Large intestine (tissue), 3 donors: Measurements from ENCODE around the gene C1orf198. TPM values are rescaled to one million over a fixed set of nuclear protein-coding genes. Genes with fewer than 3 reads are reported as not detected.

Experiments used
- DNase-seq, 2 donors: peaks; one replicate each; pipeline versions ENCODE4 v3.0.0 to v3.0.0-alpha.2; 2013
- H3K27ac ChIP-seq: one replicate; pipeline ENCODE4 v1.5.1; 2013; ENCODE audit warnings: low read length
- H3K27me3 ChIP-seq: 2 replicates; pipeline ENCODE4 v1.6.1; 2013; ENCODE audit warnings: low read length; ENCODE audit not compliant: control insufficient read depth, insufficient read depth
- H3K36me3 ChIP-seq: 2 replicates; pipeline ENCODE4 v1.6.1; 2013; ENCODE audit warnings: low read length; ENCODE audit not compliant: control insufficient read depth, insufficient read depth
- H3K4me1 ChIP-seq: one replicate; pipeline ENCODE4 v1.6.1; 2013; ENCODE audit warnings: low read length; ENCODE audit not compliant: control insufficient read depth, insufficient read depth
- H3K4me3 ChIP-seq: one replicate; pipeline ENCODE4 v1.5.1; 2013; ENCODE audit warnings: low read length
- H3K9me3 ChIP-seq: one replicate; pipeline ENCODE4 v1.6.1; 2013; ENCODE audit warnings: mild to moderate bottlenecking, low read depth, low read length, moderate library complexity; ENCODE audit not compliant: control insufficient read depth
- WGBS: methylation state at CpG from one replicate; pipeline ENCODE4 v1.1.5; 2013; ENCODE audit warnings: low lambda C conversion rate; ENCODE audit not compliant: insufficient coverage; 5-methylcytosine and 5-hydroxymethylcytosine counted together
- polyA plus RNA-seq: library from polyadenylated mRNA; unstranded; fragments of 120-200 nt; gene quantifications from one replicate; pipeline ENCODE4 v1.2.1, GENCODE V29; 2013

The C1orf198 gene
- polyA plus RNA-seq, 1 donor, result 36.5 TPM

GRCh38 chr1:230836793-230837192 lies 31.5 kb downstream of the C1orf198 start:
- no peak for DNase-seq
- Histone ChIP-seq H3K9me3 (no peaks in the 10 kb centered on the region), H3K4me1 (no peaks in the 10 kb centered on the region), H3K4me3 (no peak overlapping the region), H3K27me3 (no peaks in the 10 kb centered on the region), H3K36me3 (peaks cover 33% of the 10 kb centered on the region), H3K27ac (no peak overlapping the region)
- 100% methylated on average over 1 of the region's 5 CpGs for WGBS

DNA sequence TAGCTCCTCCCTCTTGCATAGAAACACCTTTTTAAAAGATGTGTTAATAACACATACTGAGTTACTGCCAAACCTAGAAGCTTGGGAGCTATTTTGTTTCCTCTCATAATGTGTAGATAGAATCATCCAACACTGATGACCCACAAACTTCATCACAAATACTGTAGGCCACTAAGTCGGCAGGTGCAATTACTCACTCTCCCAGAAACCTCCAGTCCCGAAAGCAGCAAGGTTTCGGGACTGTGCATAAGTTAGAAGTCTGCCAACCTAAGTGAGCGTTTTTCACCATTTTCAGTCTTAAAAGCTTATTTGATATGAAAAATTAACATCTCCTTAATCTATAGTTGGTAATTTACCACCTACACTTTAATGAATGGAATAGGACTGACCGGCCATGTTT lies 32.0 kb downstream of the C1orf198 start:
- no CpG with 5 or more reads among the region's 5 CpGs for WGBS
- H3K9me3 ChIP-seq, result no peaks in the 10 kb centered on the region
- no peak for DNase-seq
- H3K36me3 ChIP-seq, result peaks cover 30% of the 10 kb centered on the region
- no peaks in the 10 kb centered on the region for H3K4me1 ChIP-seq
- no peak overlapping the region for H3K27ac ChIP-seq
- H3K27me3 ChIP-seq, result no peaks in the 10 kb centered on the region
- no peak overlapping the region for H3K4me3 ChIP-seq

GRCh38 chr1:230834292-230834691 lies 34.0 kb downstream of the C1orf198 start:
- Histone ChIP-seq H3K36me3 (peaks cover 16% of the 10 kb centered on the region), H3K4me3 (no peak overlapping the region), H3K27me3 (no peaks in the 10 kb centered on the region), H3K4me1 (no peaks in the 10 kb centered on the region), H3K9me3 (no peaks in the 10 kb centered on the region), H3K27ac (no peak overlapping the region)
- 100% methylated on average over 1 of the region's 3 CpGs for WGBS
- no peak for DNase-seq

DNA sequence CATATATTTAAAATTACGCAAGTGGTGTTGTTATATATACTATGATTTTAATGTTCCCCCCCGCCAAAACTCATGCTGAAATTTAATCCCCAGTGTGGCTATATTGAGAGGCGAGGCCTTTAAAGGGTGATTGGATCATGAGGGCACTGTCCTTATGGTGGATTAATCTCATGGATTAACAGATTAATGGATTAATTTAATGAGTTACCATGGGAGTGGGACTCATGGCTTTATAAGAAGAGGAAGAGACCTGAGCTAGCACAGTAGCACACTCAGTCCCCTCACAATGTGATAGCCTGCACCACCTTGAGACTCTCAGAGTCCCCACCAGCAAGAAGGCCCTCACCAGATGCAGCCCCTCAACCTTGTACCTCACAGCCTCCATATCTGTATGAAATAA lies 34.8 kb downstream of the C1orf198 start:
- peaks cover 8% of the 10 kb centered on the region for H3K36me3 ChIP-seq

GRCh38 chr1:230832476-230832875 lies 35.8 kb downstream of the C1orf198 start:
- no peak for DNase-seq
- no peak overlapping the region for H3K4me3 ChIP-seq
- no peaks in the 10 kb centered on the region for H3K27me3 ChIP-seq
- H3K9me3 ChIP-seq, result no peaks in the 10 kb centered on the region
- H3K27ac ChIP-seq, result no peak overlapping the region
- WGBS, result no CpG with 5 or more reads among the region's 1 CpG
- H3K36me3 ChIP-seq, result no peaks in the 10 kb centered on the region
- no peaks in the 10 kb centered on the region for H3K4me1 ChIP-seq

More for the DNA sequence above, 34.8 kb downstream of the C1orf198 start:
- no peaks in the 10 kb centered on the region for H3K4me1 ChIP-seq
- no peaks in the 10 kb centered on the region for H3K27me3 ChIP-seq
- DNase-seq, result no peak
- no CpG with 5 or more reads among the region's 3 CpGs for WGBS
- H3K27ac ChIP-seq, result no peak overlapping the region
- no peak overlapping the region for H3K4me3 ChIP-seq
- no peaks in the 10 kb centered on the region for H3K9me3 ChIP-seq

DNA sequence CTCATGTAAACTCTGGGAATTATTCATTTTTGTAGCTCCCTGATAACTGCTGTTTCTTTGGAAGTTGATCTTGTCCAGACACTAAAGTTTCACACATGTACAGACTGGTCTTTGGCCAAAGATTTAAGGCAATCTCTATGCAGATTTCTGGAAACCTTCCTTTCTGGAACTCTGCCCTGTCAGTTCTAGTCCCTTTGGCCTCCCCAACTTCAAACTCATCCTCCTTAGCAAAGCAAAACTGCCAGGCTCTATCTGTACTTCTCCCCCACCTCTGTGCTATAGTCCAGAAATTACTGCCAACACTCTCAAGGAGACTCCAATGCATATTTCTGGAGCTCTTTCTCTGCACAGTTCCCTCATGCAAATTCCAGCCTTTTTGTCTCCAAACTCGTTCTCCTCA lies 36.5 kb downstream of the C1orf198 start:
- DNase-seq, result no peak
- Histone ChIP-seq H3K9me3 (no peaks in the 10 kb centered on the region), H3K27me3 (no peaks in the 10 kb centered on the region), H3K4me3 (no peak overlapping the region), H3K27ac (no peak overlapping the region), H3K36me3 (no peaks in the 10 kb centered on the region), H3K4me1 (peaks cover 2% of the 10 kb centered on the region)
- WGBS, result 50% methylated on average over 1 of the region's 1 CpG

- no peaks in the 10 kb centered on the region for H3K9me3 ChIP-seq
- H3K27ac ChIP-seq, result no peak overlapping the region
- H3K27me3 ChIP-seq, result no peaks in the 10 kb centered on the region
- peaks cover 29% of the 10 kb centered on the region for H3K4me1 ChIP-seq
- no peak overlapping the region for H3K4me3 ChIP-seq
- WGBS, result 80% methylated on average over 1 of the region's 4 CpGs
- DNase-seq, result no peak
- H3K36me3 ChIP-seq, result no peaks in the 10 kb centered on the region
These were observed 39.9 kb downstream of the C1orf198 start for GRCh38 chr1:230828421-230828820.

DNA sequence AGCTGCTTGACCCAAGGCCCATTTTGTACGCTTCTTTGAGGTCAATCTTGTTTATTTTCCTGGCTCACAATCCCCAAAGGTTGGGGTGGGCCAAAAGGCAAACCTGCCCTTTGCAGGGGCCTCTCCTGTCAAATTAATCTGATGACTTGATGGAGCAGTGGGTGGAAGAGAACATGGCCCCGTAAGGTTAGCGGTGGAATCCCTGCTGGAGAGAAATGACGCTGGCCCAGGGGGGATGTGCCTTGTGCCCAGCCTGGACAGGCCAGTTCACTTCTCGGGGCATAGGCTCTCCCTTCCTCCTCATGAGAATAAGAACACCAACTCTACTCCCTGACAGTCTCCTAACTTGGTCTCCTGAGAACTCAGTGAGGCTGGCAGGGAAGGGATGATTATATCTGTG lies 40.5 kb downstream of the C1orf198 start:
- Histone ChIP-seq H3K27me3 (no peaks in the 10 kb centered on the region), H3K27ac (no peak overlapping the region), H3K4me3 (no peak overlapping the region), H3K36me3 (no peaks in the 10 kb centered on the region), H3K9me3 (no peaks in the 10 kb centered on the region), H3K4me1 (peaks cover 29% of the 10 kb centered on the region)
- WGBS, result no CpG with 5 or more reads among the region's 5 CpGs
- DNase-seq, result no peak

DNA sequence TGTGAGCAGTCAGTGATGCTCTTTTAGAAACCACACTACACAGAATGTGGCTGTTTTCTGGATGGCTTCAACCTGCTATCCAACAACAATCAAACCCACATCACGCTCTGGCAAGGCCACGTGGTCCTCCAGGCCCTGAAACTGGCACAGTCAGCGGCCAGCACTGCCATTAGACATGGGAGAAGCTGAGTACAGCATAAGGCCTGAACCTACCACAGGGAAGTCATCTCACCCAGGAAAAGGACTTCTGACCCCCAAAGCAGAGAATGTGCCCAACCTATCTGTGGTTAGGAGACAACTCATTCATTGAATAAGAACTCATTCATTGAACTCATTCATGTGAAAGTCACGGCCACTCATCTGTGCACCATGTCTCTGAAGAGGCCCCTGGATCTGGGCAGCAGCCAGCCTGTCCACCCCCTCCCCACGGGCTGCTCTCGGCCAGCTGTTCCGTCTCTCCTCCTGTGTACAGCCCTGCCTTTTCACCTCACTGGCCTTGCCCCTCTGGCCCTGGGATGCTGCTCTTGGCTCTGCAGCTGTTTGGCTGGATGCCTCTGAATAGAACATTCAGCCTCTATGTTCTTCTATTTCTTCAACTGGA lies 41.1 kb downstream of the C1orf198 start:
- H3K9me3 ChIP-seq, result no peaks in the 10 kb centered on the region
- no peak overlapping the region for H3K4me3 ChIP-seq
- no peak overlapping the region for H3K27ac ChIP-seq
- H3K36me3 ChIP-seq, result no peaks in the 10 kb centered on the region
- peaks cover 29% of the 10 kb centered on the region for H3K4me1 ChIP-seq
- no peaks in the 10 kb centered on the region for H3K27me3 ChIP-seq
- no CpG with 5 or more reads among the region's 7 CpGs for WGBS
- no peak for DNase-seq

GRCh38 chr1:230826166-230826875 lies 42.0 kb downstream of the C1orf198 start:
- peak in 1 of 2 donors; percentile 33 for DNase-seq
- H3K4me3 ChIP-seq, result no peak overlapping the region
- H3K4me1 ChIP-seq, result peaks cover 29% of the 10 kb centered on the region
- H3K27me3 ChIP-seq, result no peaks in the 10 kb centered on the region
- no peaks in the 10 kb centered on the region for H3K36me3 ChIP-seq
- H3K9me3 ChIP-seq, result no peaks in the 10 kb centered on the region
- no peak overlapping the region for H3K27ac ChIP-seq
- no CpG with 5 or more reads among the region's 9 CpGs for WGBS

DNA sequence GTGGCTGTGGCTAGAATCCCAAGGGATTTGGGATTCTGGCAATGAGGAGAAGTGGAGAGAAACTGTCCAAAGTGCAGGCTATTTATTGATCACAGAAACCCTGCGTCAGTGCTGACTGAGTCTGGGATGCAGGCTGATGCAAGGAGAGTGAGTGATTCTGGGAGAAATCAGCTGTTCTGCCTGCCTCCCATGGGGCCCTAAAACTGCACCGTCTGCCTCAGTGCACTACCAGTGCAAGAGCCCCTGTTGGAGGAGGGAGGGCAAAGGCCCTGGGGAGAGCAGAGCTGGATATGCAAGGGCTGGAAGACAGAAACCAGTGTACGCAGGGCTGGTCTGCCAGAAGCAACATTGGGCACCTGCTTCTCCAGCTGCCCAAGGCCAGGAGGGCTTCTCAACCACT lies 42.6 kb downstream of the C1orf198 start:
- Histone ChIP-seq H3K4me3 (no peak overlapping the region), H3K27ac (no peak overlapping the region), H3K36me3 (no peaks in the 10 kb centered on the region), H3K27me3 (no peaks in the 10 kb centered on the region), H3K9me3 (no peaks in the 10 kb centered on the region), H3K4me1 (peaks cover 29% of the 10 kb centered on the region)
- no CpG with 5 or more reads among the region's 3 CpGs for WGBS
- DNase-seq, result no peak
